IMR-90 (cell line): ENCODE results near the gene KLHL33. TPM values are rescaled to one million over a fixed set of nuclear protein-coding genes. Genes with fewer than 3 reads are reported as not detected.

ENCODE experiments used
- ATAC-seq: fragments of 200-7000 bp; cut with Tn5 transposase; 2 replicates; pipeline ENCODE4 v1.9.1; 2020; ENCODE audit warnings: low read depth, mild to moderate bottlenecking, moderate library complexity
- BruUV-seq: library from RNA; stranded (reverse); fragments of 400-500 nt; replicated peaks from 2 replicates; lab custom pipeline; 2021; lab: Mats Ljungman, UMichigan
- CTCF ChIA-PET: fragments of 300-600 bp; formaldehyde crosslinking; extraction: SDS; loops from one replicate; lab custom pipeline; 2021; ENCODE audit warnings: antibody characterized with exemption; lab: Yijun Ruan, JAX
- POLR2A ChIA-PET: fragments of 300-600 bp; sonication (Branson Sonifier 250); formaldehyde crosslinking; loops from one replicate; lab custom pipeline; 2022; ENCODE audit warnings: antibody characterized with exemption; ENCODE audit not compliant: unreplicated experiment; lab: Charles Lee
- DNase-seq: peaks from one replicate; pipeline ENCODE4 v3.0.0; 2013
- H2AFZ ChIP-seq: replicated peaks from 2 replicates; pipeline ENCODE3; 2013; ENCODE audit warnings: low read length, mild to moderate bottlenecking; ENCODE audit not compliant: poor library complexity
- H2AK5ac ChIP-seq: 2 replicates; pipeline ENCODE4 v1.6.1; 2013; ENCODE audit warnings: low read depth, low read length, inconsistent platforms
- H2AK9ac ChIP-seq: replicated peaks from 2 replicates; pipeline ENCODE3; 2013; ENCODE audit warnings: mild to moderate bottlenecking, low read depth, low read length, moderate library complexity; ENCODE audit not compliant: poor library complexity
- H2BK120ac ChIP-seq: 2 replicates; pipeline ENCODE4 v1.6.1; 2013; ENCODE audit warnings: low read depth, low read length, inconsistent platforms
- H2BK15ac ChIP-seq: 3 replicates; pipeline ENCODE4 v1.6.1; 2013; ENCODE audit warnings: low read depth, low read length, inconsistent platforms
- H2BK20ac ChIP-seq: 2 replicates; pipeline ENCODE4 v1.6.1; 2013; ENCODE audit warnings: low read depth, mild to moderate bottlenecking, inconsistent platforms, low read length, moderate library complexity
- H2BK5ac ChIP-seq: 2 replicates; pipeline ENCODE4 v1.6.1; 2013; ENCODE audit warnings: mild to moderate bottlenecking, low read depth, low read length, inconsistent platforms; ENCODE audit not compliant: poor library complexity, severe bottlenecking
- H3K14ac ChIP-seq: replicated peaks from 2 replicates; pipeline ENCODE4 v1.6.1; 2013; ENCODE audit warnings: low read depth, low read length, inconsistent platforms
- H3K18ac ChIP-seq: 2 replicates; pipeline ENCODE4 v1.6.1; 2013; ENCODE audit warnings: low read depth, low read length, control low read depth
- H3K23ac ChIP-seq: 2 replicates; pipeline ENCODE4 v1.6.1; 2013; ENCODE audit warnings: low read depth, low read length, inconsistent platforms
- H3K27ac ChIP-seq: 2 replicates; pipeline ENCODE4 v1.5.1; 2013; ENCODE audit warnings: mild to moderate bottlenecking, control low read depth, low read length; ENCODE audit not compliant: insufficient read depth
- H3K27me3 ChIP-seq: 2 replicates; pipeline ENCODE4 v1.6.1; 2013; ENCODE audit warnings: low read length; ENCODE audit not compliant: control insufficient read depth, insufficient read depth
- H3K36me3 ChIP-seq: 2 replicates; pipeline ENCODE4 v1.6.1; 2013; ENCODE audit warnings: low read length, mixed read lengths; ENCODE audit not compliant: control insufficient read depth, insufficient read depth
- H3K4ac ChIP-seq: 2 replicates; pipeline ENCODE4 v1.6.1; 2013; ENCODE audit warnings: low read depth, low read length, inconsistent platforms
- H3K4me1 ChIP-seq: 2 replicates; pipeline ENCODE4 v1.6.1; 2013; ENCODE audit warnings: low read length, mixed read lengths; ENCODE audit not compliant: control insufficient read depth, insufficient read depth
- H3K4me2 ChIP-seq: 2 replicates; pipeline ENCODE4 v1.6.1; 2013; ENCODE audit warnings: low read depth, mild to moderate bottlenecking, control low read depth, low read length, moderate library complexity
- H3K4me3 ChIP-seq: 2 replicates; pipeline ENCODE4 v1.5.1; 2013; ENCODE audit warnings: low read depth, mild to moderate bottlenecking, control low read depth, low read length, moderate library complexity; ENCODE audit not compliant: insufficient read depth
- H3K56ac ChIP-seq: 2 replicates; pipeline ENCODE4 v1.6.1; 2013; ENCODE audit warnings: low read length, inconsistent platforms; ENCODE audit not compliant: insufficient read depth; ENCODE audit errors: extremely low read depth
- H3K79me1 ChIP-seq, 2 experiments: 2 replicates each; pipeline ENCODE4 v1.6.1; 2013; ENCODE audit warnings: low read length in 2 of 2, inconsistent platforms in 1 of 2, low read depth in 1 of 2
- H3K9ac ChIP-seq: 2 replicates; pipeline ENCODE4 v1.6.1; 2013; ENCODE audit warnings: low read depth, low read length, control low read depth
- H3K9me1 ChIP-seq: 2 replicates; pipeline ENCODE4 v1.6.1; 2013; ENCODE audit warnings: low read length, inconsistent platforms; ENCODE audit not compliant: insufficient read depth
- H3K9me3 ChIP-seq: 2 replicates; pipeline ENCODE4 v1.6.1; 2013; ENCODE audit warnings: low read length; ENCODE audit not compliant: control insufficient read depth, insufficient read depth
- H4K20me1 ChIP-seq: 2 replicates; pipeline ENCODE4 v1.6.1; 2013; ENCODE audit warnings: low read length, inconsistent platforms; ENCODE audit not compliant: insufficient read depth
- H4K5ac ChIP-seq: 2 replicates; pipeline ENCODE4 v1.6.1; 2013; ENCODE audit warnings: mild to moderate bottlenecking, low read depth, low read length, control low read depth
- H4K8ac ChIP-seq, 2 experiments: 2 replicates each; pipeline ENCODE4 v1.6.1; 2013; ENCODE audit warnings: low read depth in 2 of 2, low read length in 2 of 2, control low read depth in 1 of 2, inconsistent platforms in 1 of 2
- H4K91ac ChIP-seq: 2 replicates; pipeline ENCODE4 v1.6.1; 2013; ENCODE audit warnings: low read depth, low read length, inconsistent platforms; ENCODE audit not compliant: insufficient read depth
- FOS ChIP-seq: fragments of 150-350 bp; IDR thresholded peaks from 2 replicates; pipeline ENCODE4 v1.6.1; 2016; ENCODE audit warnings: low read depth, low read length
- NFE2L2 ChIP-seq: fragments of 150-350 bp; IDR thresholded peaks from 2 replicates; pipeline ENCODE4 v1.6.1; 2016; ENCODE audit warnings: low read depth, mild to moderate bottlenecking, low read length
- RAD21 ChIP-seq: IDR thresholded peaks from 2 replicates; pipeline ENCODE4 v1.6.1; 2012; ENCODE audit warnings: low read length, improper control_type of control experiment
- RCOR1 ChIP-seq: IDR thresholded peaks from 2 replicates; pipeline ENCODE4 v1.6.1; 2012; ENCODE audit warnings: mild to moderate bottlenecking, low read length, improper control_type of control experiment; ENCODE audit not compliant: insufficient replicate concordance
- WGBS, 2 experiments: methylation state at CpG; one replicate each; pipeline versions ENCODE4 v1.1.5 to v1.1.7; 2013; ENCODE audit warnings: missing lambda C conversion rate in 2 of 2; ENCODE audit not compliant: insufficient read length in 1 of 2; ENCODE audit errors: extremely low coverage in 2 of 2; 5-methylcytosine and 5-hydroxymethylcytosine counted together
- dilution Hi-C: fragments of 300-500 bp; cut with HindIII; formaldehyde crosslinking; loops from one replicate; pipeline ENCODE4 v1.14.3; 2018; ENCODE audit warnings: low sequenced_read_pairs; ENCODE audit not compliant: unreplicated experiment
- in situ Hi-C: fragments of 300-500 bp; cut with MboI; formaldehyde crosslinking; loops from 3 replicates; pipeline ENCODE4 v1.14.3; 2019; ENCODE audit warnings: low sequenced_read_pairs, inconsistent platforms, mixed read lengths
- intact Hi-C: fragments of 100-400 bp; cut with micrococcal nuclease; formaldehyde crosslinking; loops from 2 replicates; pipeline ENCODE4 v1.10.0; 2022
- polyA plus RNA-seq, 3 experiments: library from polyadenylated mRNA; depleted of rRNA; stranded (reverse); fragments of >200 nt; gene quantifications; 2 replicates each; pipeline ENCODE4 v1.2.3, GENCODE V29; 2012; ENCODE audit warnings: low replicate concordance in 1 of 3
- total RNA-seq: library from RNA; depleted of rRNA; stranded (reverse); fragments of >200 nt; gene quantifications from 2 replicates; pipeline ENCODE4 v1.2.3, GENCODE V29; 2012

KLHL33 gene
- total and polyA plus RNA-seq, 2 of the 4 experiments (the other 2 are of a cell fraction) = under 0.01 to 0.03 TPM

GRCh38 chr14:20403521-20403920 is 32.4 kb downstream of the KLHL33 start:
- WGBS, 2 experiments = 73% methylated on average over 4 of the region's 11 CpGs; no CpG with 5 or more reads in 1 of the 2 experiments
- Histone ChIP-seq H4K20me1 (no peaks in the 10 kb centered on the region), H3K9me1 (peaks cover 8% of the 10 kb centered on the region; the same call in 1 of the 2 replicates), H3K27ac (no peak overlapping the region), H3K4me1 (no peaks in the 10 kb centered on the region), H3K56ac (no peak overlapping the region), H4K5ac (no peak overlapping the region), H2BK120ac (no peak overlapping the region), H2AK9ac (no peak overlapping the region), H3K14ac (no peak overlapping the region), H2AFZ (no peak overlapping the region), H3K4me2 (no peak overlapping the region), H3K27me3 (no peaks in the 10 kb centered on the region), H2BK15ac (no peak overlapping the region), H3K36me3 (peaks cover 57% of the 10 kb centered on the region), H3K4ac (no peak overlapping the region), H3K79me1 (peaks cover 6 to 31% of the 10 kb centered on the region in 2 experiments; a peak in 3 of 4 replicates), H3K18ac (no peak overlapping the region), H3K4me3 (no peak overlapping the region), H4K91ac (no peak overlapping the region), H2BK20ac (no peak overlapping the region), H2AK5ac (no peak overlapping the region), H3K23ac (no peak overlapping the region), H3K9ac (no peak overlapping the region), H2BK5ac (no peak overlapping the region), H3K9me3 (no peaks in the 10 kb centered on the region), H4K8ac (no peak overlapping the region)
- BruUV-seq = no TSS peak
- intact Hi-C loops (no loop called here), dilution Hi-C loops (no loop called here), in situ Hi-C loops (no loop called here)
- TF ChIP-seq FOS (no peak), NFE2L2 (no peak), RCOR1 (no peak), RAD21 (no peak)
- ChIA-PET POLR2A (no interaction called here), CTCF (interaction anchor here (1.5 kb wide), 1 partner anchor 12 kb away, joined by 4 read pairs; no protein-coding TSS in a partner anchor)
- DNase-seq = no peak
- no peak for ATAC-seq
